Measurements from ENCODE around the gene NEURL1. TPM values are rescaled to one million over a fixed set of nuclear protein-coding genes. Genes with fewer than 3 reads are reported as not detected.

NEURL1 gene
- total RNA-seq, 1 donor from 2014 or later: 1.3 TPM

GRCh38 chr10:103595933-103596726 is 102.6 kb downstream of the NEURL1 start:
- Histone ChIP-seq H3K36me3 (ENCODE audit: control insufficient read depth, insufficient read depth, low read length) (no peaks in the 10 kb centered on the region), H3K27me3 (ENCODE audit: control insufficient read depth, insufficient read depth, low read length) (no peaks in the 10 kb centered on the region), H3K4me3 (ENCODE audit: low read depth, low read length) (no peak overlapping the region)
- DNase-seq (ENCODE audit: low read depth): no peak
- TF ChIP-seq CTCF (IDR thresholded peaks at IDR 0.05; ENCODE audit: insufficient read depth, low read length, poor library complexity, severe bottlenecking): no peak

GRCh38 chr10:103597003-103597402 is 103.5 kb downstream of the NEURL1 start:
- no peaks in the 10 kb centered on the region for H3K36me3 ChIP-seq (ENCODE audit: control insufficient read depth, insufficient read depth, low read length)
- TF ChIP-seq CTCF (IDR thresholded peaks at IDR 0.05; ENCODE audit: insufficient read depth, low read length, poor library complexity, severe bottlenecking): no peak

GRCh38 chr10:103598654-103599115 is 105.2 kb downstream of the NEURL1 start:
- Histone ChIP-seq H3K4me3 (ENCODE audit: low read depth, low read length) (no peak overlapping the region), H3K36me3 (ENCODE audit: control insufficient read depth, insufficient read depth, low read length) (no peaks in the 10 kb centered on the region), H3K27me3 (ENCODE audit: control insufficient read depth, insufficient read depth, low read length) (no peaks in the 10 kb centered on the region)
- peak; percentile 26 for DNase-seq (ENCODE audit: low read depth)
- TF ChIP-seq CTCF (IDR thresholded peaks at IDR 0.05; ENCODE audit: insufficient read depth, low read length, poor library complexity, severe bottlenecking): peak; percentile 82

More at GRCh38 chr10:103597003-103597402, 103.5 kb downstream of the NEURL1 start:
- Histone ChIP-seq H3K27me3 (ENCODE audit: control insufficient read depth, insufficient read depth, low read length) (no peaks in the 10 kb centered on the region), H3K4me3 (ENCODE audit: low read depth, low read length) (no peak overlapping the region)
- no peak for DNase-seq (ENCODE audit: low read depth)

GRCh38 chr10:103599211-103599610 is 105.7 kb downstream of the NEURL1 start:
- Histone ChIP-seq H3K36me3 (ENCODE audit: control insufficient read depth, insufficient read depth, low read length) (no peaks in the 10 kb centered on the region), H3K27me3 (ENCODE audit: control insufficient read depth, insufficient read depth, low read length) (no peaks in the 10 kb centered on the region), H3K4me3 (ENCODE audit: low read depth, low read length) (no peak overlapping the region)
- TF ChIP-seq CTCF (IDR thresholded peaks at IDR 0.05; ENCODE audit: insufficient read depth, low read length, poor library complexity, severe bottlenecking): no peak
- DNase-seq (ENCODE audit: low read depth): no peak

GRCh38 chr10:103599907-103600306 is 106.4 kb downstream of the NEURL1 start:
- Histone ChIP-seq H3K27me3 (ENCODE audit: control insufficient read depth, insufficient read depth, low read length) (no peaks in the 10 kb centered on the region), H3K4me3 (ENCODE audit: low read depth, low read length) (no peak overlapping the region), H3K36me3 (ENCODE audit: control insufficient read depth, insufficient read depth, low read length) (no peaks in the 10 kb centered on the region)
- DNase-seq (ENCODE audit: low read depth): no peak
- no peak for TF ChIP-seq CTCF (IDR thresholded peaks at IDR 0.05; ENCODE audit: insufficient read depth, low read length, poor library complexity, severe bottlenecking)

- no peak for TF ChIP-seq CTCF (IDR thresholded peaks at IDR 0.05; ENCODE audit: insufficient read depth, low read length, poor library complexity, severe bottlenecking)
- H3K36me3 ChIP-seq (ENCODE audit: control insufficient read depth, insufficient read depth, low read length): no peaks in the 10 kb centered on the region
- H3K4me3 ChIP-seq (ENCODE audit: low read depth, low read length): no peak overlapping the region
- no peaks in the 10 kb centered on the region for H3K27me3 ChIP-seq (ENCODE audit: control insufficient read depth, insufficient read depth, low read length)
- no peak for DNase-seq (ENCODE audit: low read depth)
Observed at GRCh38 chr10:103600325-103600724, 106.8 kb downstream of the NEURL1 start.
